GM19025 (cell line): ENCODE measurements around the gene GRM7.

Source experiments
- ATAC-seq: cut with Tn5 transposase; IDR thresholded peaks from one replicate; pipeline ENCODE4 v1.9.1; 2021; ENCODE audit warnings: mild to moderate bottlenecking, low read depth, moderate library complexity; ENCODE audit not compliant: unreplicated experiment

GRM7 gene

GRCh38 chr3:7288133-7288532, 427.2 kb downstream of the GRM7 start:
- ATAC-seq, result no peak

GRCh38 chr3:7289121-7289520, 428.2 kb downstream of the GRM7 start:
- ATAC-seq, result no peak

- no peak for ATAC-seq
Observed at GRCh38 chr3:7290077-7290825, 429.3 kb downstream of the GRM7 start.

- ATAC-seq, result no peak
Observed at GRCh38 chr3:7292362-7292761, 431.4 kb downstream of the GRM7 start.

GRCh38 chr3:7293286-7293685, 432.4 kb downstream of the GRM7 start:
- ATAC-seq, result no peak

- no peak for ATAC-seq
Observed at GRCh38 chr3:7305561-7305960, 444.6 kb downstream of the GRM7 start.

- ATAC-seq, result no peak
Observed at GRCh38 chr3:7306901-7307300, 446.0 kb downstream of the GRM7 start.

GRCh38 chr3:7307410-7307809, 446.5 kb downstream of the GRM7 start:
- ATAC-seq, result no peak

GRCh38 chr3:7309641-7310102, 448.8 kb downstream of the GRM7 start:
- ATAC-seq, result no peak

- ATAC-seq, result peak; percentile 69
Observed at GRCh38 chr3:7315037-7315436, 454.1 kb downstream of the GRM7 start.

GRCh38 chr3:7322957-7323669, 462.2 kb downstream of the GRM7 start:
- no peak for ATAC-seq

GRCh38 chr3:7328339-7328738, 467.4 kb downstream of the GRM7 start:
- ATAC-seq, result no peak

GRCh38 chr3:7332696-7333095, 471.8 kb downstream of the GRM7 start:
- no peak for ATAC-seq

- no peak for ATAC-seq
Observed at GRCh38 chr3:7333125-7333524, 472.2 kb downstream of the GRM7 start.

- ATAC-seq, result no peak
Observed at GRCh38 chr3:7340795-7341194, 479.9 kb downstream of the GRM7 start.

- no peak for ATAC-seq
Observed at GRCh38 chr3:7346364-7346763, 485.4 kb downstream of the GRM7 start.

- ATAC-seq, result no peak
Observed at GRCh38 chr3:7357101-7357500, 496.2 kb downstream of the GRM7 start.

- no peak for ATAC-seq
Observed at GRCh38 chr3:7367968-7368367, 507.1 kb downstream of the GRM7 start.

GRCh38 chr3:7368597-7368996, 507.7 kb downstream of the GRM7 start:
- no peak for ATAC-seq

- ATAC-seq, result no peak
Observed at GRCh38 chr3:7371693-7372572, 511.0 kb downstream of the GRM7 start.

- no peak for ATAC-seq
Observed at GRCh38 chr3:7377103-7377502, 516.2 kb downstream of the GRM7 start.
